GM11168 (cell line): ENCODE measurements around the gene GMDS.

Source experiments
- in situ Hi-C: fragments of 300-500 bp; cut with MboI; formaldehyde crosslinking; loops from one replicate; pipeline ENCODE4 v1.12.0; 2022; ENCODE audit warnings: low sequenced_read_pairs; ENCODE audit not compliant: unreplicated experiment

GMDS gene

DNA sequence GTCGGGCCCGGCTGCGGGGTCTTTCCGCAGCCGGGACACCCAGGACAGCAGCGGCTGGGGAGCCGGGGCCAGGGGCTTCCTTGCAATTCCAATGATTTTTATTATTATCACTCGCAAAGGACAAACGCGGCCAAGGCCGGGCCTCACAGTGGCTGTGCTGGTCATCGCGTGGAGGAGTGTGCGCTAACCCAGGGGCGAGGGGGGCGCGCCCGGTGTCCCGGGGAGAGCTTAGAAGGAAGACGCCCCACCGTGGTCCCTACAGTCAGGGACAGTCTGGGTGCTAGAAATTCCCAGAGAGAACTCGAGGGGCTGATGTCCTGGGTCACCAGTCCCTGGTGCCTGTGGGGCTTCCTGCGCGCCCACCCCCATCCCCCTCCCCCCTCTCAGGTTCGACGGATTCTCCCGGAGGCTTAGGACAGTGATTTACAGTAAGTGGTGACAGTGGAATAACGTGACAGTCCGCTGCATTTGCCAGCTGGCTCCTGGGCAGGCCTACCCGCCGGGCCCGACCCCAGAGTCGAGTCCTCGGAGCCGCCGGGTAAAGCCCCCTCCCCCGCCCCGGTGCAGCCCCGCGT, 626.2 kb downstream of the GMDS start:
- in situ Hi-C loops: loop anchor here (25.0 kb wide), 1 partner anchor 493 kb away; no protein-coding TSS in a partner anchor

DNA sequence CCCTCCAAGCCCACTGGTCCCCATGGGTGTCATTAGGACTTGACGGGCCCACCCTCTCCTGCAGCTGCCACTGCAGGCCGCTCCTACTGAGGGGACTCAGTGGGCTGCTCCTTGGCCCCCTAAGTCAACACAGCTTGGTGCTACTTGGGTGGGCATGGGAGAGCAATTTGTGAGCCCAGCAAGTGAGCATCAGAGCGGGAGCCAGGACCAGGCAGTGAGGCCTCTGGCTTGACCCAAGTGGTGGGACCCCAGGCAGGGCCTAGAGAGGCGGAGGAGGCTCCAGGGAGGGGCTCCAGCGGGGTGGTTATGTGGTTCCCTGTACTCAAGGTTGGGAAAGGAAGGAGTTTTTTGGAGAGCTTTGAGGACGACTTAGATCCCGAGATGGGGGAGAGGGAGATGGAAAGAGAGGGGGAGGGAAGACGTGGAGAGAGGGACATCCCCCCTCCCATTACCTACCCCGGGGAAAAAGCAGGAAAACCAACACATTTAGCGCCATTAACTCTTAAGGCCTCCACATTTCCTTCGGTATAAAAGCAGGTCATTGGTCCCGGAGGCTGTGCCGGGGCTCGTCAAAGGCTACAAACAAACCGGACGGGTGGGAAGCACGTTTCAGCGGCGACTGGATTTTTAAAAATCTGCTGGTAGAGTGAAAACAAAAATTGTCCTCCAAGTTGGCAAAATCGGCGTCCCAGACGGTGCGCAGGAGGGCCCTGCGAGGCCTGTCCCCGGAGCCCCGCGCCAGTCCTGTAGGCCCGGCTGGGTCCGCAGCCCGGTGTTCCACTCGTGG, 626.9 kb downstream of the GMDS start:
- in situ Hi-C loops: loop anchor here (25.0 kb wide), 1 partner anchor 494 kb away; no protein-coding TSS in a partner anchor

DNA sequence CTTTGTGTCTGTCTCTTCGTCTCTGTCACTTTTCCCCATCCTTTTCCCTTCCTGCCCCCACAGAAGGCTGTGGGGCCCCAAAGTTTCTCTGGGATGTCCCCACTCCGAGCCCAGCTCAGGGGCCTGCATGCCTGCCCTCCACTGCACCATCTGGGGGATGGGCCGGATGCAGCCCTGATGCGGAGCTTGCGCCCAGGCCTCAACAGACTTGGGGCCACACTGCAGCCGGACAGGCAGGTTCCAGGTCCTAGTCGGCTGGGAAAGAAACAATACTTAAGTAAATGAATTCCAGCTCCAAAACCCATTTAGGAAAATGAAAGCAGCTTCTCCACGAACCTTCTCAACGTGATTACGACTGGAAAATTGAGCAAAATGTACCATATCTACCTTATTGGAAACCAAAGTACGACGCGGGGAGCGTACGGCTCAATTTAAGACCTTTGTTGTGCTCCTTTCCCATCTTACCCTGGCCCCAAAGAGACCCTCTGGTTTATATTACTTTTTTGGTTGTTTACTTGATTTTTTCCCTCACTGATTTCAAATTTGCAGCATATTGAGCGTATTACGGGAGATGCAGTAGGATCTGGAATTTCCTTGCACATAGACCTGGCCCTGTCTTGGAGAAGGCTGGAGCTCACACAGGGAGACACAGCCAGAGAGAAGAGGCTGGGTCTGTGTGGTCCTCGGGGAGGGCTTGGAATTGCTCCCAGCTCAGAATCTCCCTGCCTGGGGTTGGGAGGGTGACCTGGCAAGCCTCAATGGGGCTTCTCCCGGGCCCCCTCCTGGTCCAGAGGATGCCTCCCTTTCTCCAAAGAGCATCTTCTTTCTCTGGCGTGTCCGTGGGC, 627.7 kb downstream of the GMDS start:
- in situ Hi-C loops: loop anchor here (25.0 kb wide), 1 partner anchor 495 kb away; no protein-coding TSS in a partner anchor

DNA sequence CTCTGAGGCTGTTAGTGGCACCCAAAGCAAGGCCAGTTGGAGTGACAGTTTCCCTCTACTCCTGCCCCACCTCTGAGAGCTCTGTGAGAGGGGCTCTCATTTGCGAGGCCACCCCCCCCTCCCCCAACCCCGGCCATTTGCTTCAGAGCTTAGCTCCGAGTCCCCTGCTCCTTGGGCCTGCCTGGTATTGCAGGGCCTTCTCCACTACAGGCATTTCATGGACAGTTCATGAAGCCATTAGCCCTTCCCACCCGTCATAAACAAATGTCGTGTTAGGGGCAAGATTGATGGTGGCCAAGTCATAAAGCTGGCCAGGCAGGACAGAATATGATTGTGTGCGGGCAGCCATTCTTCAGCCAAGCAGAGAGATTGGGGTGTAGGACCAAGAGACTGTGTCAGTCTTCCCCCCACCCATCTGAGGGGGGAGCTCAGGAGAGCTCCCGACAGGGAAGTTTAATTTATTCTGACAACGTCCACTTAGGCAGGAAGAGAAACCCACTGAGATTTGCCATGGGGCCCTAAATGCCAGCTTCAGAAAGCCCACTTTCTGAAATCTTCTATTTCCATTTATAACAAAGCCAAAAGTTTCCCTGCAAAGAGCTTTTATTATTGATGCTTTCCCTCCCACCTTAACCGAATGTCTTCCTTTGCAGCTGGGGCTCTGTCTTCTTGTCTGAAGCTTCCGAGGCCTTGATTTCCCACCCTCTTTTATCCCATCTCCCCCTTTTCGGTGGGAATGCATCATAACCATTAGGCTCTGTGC, 628.5 kb downstream of the GMDS start:
- in situ Hi-C loops: loop anchor here (25.0 kb wide), 1 partner anchor 495 kb away; no protein-coding TSS in a partner anchor

DNA sequence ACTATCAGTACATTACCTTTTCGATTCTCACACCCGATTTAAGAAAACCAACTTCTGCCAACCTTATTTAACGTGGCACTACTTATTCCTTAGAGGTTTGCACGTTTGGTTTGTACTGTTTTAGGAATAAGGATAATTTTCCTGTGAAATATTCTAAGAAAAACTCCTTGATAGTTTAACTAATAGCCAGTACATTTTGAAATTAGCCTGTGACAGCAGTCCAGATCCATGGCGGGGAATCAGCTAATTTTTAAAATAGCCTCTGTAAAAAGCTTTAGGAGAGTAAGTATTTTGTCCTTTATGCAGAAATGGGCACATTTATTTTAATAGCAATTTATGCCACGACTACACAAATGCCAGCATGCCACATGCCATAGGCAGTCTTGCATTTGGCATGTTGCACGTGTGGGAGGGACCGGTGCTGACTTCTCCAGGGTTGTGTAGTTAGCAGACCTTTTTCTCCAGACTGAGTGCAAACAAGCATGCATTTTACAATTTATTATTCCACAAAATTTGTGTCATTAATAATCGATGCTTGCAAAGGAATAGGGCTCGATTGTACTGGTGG, 629.5 kb downstream of the GMDS start:
- in situ Hi-C loops: loop anchor here (25.0 kb wide), 1 partner anchor 496 kb away; no protein-coding TSS in a partner anchor

DNA sequence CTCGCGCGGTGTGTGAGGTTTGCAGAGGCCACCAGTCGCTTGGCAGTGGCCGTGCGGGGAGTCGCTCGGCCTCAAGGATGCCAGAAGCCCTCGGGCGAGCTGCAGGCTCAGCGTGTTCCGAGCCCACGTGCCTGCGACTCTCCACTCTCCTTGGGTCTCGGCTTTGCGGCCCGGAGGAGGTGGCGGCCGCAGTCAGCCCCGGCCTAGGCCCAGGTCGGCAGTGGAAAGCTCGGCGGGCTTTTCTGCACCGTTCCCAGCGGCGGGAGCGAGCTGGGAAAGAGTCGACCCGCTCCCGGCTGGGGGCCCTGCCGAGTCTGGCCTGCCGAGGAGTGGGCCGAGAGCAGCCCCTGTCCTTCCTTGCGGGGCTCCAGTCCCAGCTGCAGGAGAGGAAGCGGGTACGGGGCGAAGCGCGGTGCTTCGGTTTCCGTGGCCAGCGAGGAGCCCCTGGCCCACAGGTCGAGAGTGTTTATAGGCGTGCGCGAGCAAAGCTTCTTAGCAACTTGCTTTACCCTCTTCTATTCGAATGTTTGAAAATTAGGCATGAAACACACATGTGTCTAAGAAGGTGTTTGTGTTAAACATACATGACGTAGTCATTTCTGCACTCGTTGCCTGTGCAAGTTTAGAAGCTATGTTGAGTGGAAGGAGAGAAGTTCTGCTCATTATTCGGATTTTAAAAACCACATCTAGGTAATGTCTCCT, 630.1 kb downstream of the GMDS start:
- in situ Hi-C loops: loop anchor here (25.0 kb wide), 1 partner anchor 497 kb away; no protein-coding TSS in a partner anchor

DNA sequence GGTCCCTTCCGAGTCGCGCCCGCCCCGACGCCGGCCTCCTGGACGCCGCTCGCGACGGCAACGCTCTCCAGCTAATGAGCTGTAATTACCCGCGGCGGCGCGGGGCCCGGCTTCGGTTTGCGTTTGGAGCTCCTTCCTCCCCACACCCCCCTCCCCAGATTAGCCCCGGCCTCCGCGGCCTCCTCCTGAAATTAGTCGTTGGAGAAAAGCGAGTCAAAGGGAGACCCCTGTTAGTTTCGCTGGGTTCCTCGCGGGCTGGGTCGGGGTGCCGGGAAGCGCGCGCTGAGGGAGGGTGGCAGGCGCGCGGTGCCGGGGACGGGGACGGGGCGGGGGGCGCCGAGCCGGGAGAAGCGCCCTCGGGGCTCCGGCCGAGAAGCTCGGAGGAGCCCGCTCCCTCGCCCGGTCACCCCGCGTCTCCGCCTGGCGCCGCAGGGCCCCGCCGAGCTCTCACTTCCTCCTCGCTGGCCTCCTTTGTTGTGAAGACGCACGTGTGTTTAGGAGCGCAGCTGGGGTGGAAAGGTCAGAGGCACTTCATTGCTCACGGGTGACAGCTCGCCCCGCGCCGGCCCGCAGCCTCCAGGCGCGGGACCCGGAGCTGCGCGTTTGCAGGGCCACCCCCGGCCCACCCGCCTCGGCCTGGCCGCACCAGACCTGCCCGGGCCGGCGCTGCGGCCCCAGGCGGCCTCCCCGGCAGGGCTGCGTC, 630.8 kb downstream of the GMDS start:
- in situ Hi-C loops: loop anchor here (25.0 kb wide), 1 partner anchor 498 kb away; no protein-coding TSS in a partner anchor

DNA sequence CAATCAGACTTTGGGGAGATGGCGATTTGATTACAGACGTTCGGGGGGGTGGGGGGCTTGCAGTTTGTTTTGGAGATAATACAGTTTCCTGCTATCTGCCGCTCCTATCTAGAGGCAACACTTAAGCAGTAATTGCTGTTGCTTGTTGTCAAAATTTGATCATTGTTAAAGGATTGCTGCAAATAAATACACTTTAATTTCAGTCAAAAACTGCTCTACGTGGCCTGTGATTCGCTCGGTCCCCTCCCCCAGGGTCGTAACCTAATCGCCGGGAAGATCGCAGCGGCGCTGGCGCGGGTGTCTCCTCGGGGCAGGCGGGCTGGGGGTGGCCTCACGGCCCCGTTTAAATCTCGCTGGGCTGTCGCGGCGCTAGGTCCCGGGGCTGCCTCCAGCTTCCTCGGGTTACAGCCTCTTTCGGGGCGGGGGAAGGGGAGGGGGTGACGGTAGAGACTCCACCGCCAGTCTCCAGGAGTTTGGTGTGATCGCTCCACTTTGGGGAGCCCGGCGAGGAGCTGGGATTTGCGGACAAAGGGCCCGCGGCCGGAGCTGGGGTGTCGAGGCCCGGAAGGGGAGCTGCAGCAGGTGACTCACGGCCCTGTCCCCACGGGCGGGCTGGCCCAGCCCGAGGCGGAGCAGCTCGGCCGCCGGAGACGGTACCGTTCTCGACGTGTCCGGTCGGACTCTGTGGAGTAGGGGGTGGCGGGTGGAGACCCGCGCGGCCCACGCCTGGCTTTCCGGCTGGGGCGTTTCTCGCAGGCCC, 631.5 kb downstream of the GMDS start:
- in situ Hi-C loops: loop anchor here (25.0 kb wide), 1 partner anchor 498 kb away; no protein-coding TSS in a partner anchor

DNA sequence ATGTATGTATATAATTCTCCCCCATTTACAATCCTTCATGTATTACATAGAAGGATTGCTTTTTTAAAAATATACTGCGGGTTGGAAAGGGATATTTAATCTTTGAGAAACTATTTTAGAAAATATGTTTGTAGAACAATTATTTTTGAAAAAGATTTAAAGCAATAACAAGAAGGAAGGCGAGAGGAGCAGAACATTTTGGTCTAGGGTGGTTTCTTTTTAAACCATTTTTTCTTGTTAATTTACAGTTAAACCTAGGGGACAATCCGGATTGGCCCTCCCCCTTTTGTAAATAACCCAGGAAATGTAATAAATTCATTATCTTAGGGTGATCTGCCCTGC, 632.1 kb downstream of the GMDS start:
- in situ Hi-C loops: loop anchor here (25.0 kb wide), 1 partner anchor 499 kb away; no protein-coding TSS in a partner anchor

DNA sequence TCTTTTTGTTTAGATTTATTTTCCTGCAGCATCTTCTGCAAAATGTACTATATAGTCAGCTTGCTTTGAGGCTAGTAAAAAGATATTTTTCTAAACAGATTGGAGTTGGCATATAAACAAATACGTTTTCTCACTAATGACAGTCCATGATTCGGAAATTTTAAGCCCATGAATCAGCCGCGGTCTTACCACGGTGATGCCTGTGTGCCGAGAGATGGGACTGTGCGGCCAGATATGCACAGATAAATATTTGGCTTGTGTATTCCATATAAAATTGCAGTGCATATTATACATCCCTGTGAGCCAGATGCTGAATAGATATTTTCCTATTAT, 632.5 kb downstream of the GMDS start:
- in situ Hi-C loops: loop anchor here (25.0 kb wide), 1 partner anchor 499 kb away; no protein-coding TSS in a partner anchor

DNA sequence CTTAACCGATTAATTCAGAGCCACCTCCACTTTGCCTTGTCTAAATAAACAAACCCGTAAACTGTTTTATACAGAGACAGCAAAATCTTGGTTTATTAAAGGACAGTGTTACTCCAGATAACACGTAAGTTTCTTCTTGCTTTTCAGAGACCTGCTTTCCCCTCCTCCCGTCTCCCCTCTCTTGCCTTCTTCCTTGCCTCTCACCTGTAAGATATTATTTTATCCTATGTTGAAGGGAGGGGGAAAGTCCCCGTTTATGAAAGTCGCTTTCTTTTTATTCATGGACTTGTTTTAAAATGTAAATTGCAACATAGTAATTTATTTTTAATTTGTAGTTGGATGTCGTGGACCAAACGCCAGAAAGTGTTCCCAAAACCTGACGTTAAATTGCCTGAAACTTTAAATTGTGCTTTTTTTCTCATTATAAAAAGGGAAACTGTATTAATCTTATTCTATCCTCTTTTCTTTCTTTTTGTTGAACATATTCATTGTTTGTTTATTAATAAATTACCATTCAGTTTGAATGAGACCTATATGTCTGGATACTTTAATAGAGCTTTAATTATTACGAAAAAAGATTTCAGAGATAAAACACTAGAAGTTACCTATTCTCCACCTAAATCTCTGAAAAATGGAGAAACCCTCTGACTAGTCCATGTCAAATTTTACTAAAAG, 633.0 kb downstream of the GMDS start:
- in situ Hi-C loops: loop anchor here (25.0 kb wide), 1 partner anchor 500 kb away; no protein-coding TSS in a partner anchor

DNA sequence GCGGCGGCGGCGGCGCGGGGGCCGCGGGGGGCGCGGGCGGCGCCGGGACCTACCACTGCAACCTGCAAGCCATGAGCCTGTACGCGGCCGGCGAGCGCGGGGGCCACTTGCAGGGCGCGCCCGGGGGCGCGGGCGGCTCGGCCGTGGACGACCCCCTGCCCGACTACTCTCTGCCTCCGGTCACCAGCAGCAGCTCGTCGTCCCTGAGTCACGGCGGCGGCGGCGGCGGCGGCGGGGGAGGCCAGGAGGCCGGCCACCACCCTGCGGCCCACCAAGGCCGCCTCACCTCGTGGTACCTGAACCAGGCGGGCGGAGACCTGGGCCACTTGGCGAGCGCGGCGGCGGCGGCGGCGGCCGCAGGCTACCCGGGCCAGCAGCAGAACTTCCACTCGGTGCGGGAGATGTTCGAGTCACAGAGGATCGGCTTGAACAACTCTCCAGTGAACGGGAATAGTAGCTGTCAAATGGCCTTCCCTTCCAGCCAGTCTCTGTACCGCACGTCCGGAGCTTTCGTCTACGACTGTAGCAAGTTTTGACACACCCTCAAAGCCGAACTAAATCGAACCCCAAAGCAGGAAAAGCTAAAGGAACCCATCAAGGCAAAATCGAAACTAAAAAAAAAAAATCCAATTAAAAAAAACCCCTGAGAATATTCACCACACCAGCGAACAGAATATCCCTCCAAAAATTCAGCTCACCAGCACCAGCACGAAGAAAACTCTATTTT, 633.7 kb downstream of the GMDS start:
- in situ Hi-C loops: loop anchor here (25.0 kb wide), 1 partner anchor 501 kb away; no protein-coding TSS in a partner anchor

DNA sequence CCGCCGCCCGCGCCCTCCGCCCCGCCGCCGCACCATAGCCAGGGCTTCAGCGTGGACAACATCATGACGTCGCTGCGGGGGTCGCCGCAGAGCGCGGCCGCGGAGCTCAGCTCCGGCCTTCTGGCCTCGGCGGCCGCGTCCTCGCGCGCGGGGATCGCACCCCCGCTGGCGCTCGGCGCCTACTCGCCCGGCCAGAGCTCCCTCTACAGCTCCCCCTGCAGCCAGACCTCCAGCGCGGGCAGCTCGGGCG, 634.2 kb downstream of the GMDS start:
- in situ Hi-C loops: loop anchor here (25.0 kb wide), 1 partner anchor 501 kb away; no protein-coding TSS in a partner anchor

DNA sequence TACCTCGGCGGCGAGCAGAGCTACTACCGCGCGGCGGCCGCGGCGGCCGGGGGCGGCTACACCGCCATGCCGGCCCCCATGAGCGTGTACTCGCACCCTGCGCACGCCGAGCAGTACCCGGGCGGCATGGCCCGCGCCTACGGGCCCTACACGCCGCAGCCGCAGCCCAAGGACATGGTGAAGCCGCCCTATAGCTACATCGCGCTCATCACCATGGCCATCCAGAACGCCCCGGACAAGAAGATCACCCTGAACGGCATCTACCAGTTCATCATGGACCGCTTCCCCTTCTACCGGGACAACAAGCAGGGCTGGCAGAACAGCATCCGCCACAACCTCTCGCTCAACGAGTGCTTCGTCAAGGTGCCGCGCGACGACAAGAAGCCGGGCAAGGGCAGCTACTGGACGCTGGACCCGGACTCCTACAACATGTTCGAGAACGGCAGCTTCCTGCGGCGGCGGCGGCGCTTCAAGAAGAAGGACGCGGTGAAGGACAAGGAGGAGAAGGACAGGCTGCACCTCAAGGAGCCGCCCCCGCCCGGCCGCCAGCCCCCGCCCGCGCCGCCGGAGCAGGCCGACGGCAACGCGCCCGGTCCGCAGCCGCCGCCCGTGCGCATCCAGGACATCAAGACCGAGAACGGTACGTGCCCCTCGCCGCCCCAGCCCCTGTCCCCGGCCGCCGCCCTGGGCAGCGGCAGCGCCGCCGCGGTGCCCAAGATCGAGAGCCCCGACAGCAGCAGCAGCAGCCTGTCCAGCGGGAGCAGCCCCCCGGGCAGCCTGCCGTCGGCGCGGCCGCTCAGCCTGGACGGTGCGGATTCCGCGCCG, 634.7 kb downstream of the GMDS start:
- in situ Hi-C loops: loop anchor here (25.0 kb wide), 1 partner anchor 502 kb away; no protein-coding TSS in a partner anchor

DNA sequence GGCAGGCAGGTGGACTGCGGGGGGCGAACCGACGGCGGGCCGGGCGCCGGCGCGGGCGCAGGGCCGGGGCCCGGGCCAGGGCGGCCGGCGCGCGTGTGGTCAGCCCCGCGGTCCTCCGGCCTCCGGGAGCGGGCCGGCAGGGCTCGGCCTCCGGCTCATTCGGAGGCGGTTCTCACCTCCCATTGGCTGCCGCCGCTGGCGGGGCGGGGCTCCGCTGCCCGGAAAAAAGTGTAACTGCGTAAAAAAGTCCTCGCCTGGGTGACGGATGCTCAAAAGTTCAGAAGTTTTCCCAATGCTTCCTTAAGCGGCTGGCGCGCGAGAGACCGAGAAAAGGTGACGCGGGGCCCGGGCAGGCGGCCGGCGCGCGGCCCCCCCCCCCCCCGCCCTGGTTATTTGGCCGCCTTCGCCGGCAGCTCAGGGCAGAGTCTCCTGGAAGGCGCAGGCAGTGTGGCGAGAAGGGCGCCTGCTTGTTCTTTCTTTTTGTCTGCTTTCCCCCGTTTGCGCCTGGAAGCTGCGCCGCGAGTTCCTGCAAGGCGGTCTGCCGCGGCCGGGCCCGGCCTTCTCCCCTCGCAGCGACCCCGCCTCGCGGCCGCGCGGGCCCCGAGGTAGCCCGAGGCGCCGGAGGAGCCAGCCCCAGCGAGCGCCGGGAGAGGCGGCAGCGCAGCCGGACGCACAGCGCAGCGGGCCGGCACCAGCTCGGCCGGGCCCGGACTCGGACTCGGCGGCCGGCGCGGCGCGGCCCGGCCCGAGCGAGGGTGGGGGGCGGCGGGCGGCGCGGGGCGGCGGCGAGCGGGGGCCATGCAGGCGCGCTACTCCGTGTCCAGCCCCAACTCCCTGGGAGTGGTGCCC, 635.5 kb downstream of the GMDS start, which contains the start of gene FOXC1:
Gene FOXC1, plus strand, starts transcription at position 268 of the 849 bp plus-strand sequence. Its CDS starts 531 bp downstream, at position 799.
- in situ Hi-C loops: loop anchor here (25.0 kb wide), 1 partner anchor 502 kb away; no protein-coding TSS in a partner anchor
